Activated CD4-positive, alpha-beta T cell treated with anti-CD3 and anti-CD28 coated beads, Interleukin-2, amount 50 U/mL, for 24 hours (primary cell): ENCODE data around the gene CCDC191.

Experiments
- DNase-seq, 2 donors: peaks; one replicate each; pipeline ENCODE4 v3.0.0-alpha.2; 2020; ENCODE audit warnings: low read depth in 1 of 2, low spot score in 1 of 2

Gene CCDC191

DNA sequence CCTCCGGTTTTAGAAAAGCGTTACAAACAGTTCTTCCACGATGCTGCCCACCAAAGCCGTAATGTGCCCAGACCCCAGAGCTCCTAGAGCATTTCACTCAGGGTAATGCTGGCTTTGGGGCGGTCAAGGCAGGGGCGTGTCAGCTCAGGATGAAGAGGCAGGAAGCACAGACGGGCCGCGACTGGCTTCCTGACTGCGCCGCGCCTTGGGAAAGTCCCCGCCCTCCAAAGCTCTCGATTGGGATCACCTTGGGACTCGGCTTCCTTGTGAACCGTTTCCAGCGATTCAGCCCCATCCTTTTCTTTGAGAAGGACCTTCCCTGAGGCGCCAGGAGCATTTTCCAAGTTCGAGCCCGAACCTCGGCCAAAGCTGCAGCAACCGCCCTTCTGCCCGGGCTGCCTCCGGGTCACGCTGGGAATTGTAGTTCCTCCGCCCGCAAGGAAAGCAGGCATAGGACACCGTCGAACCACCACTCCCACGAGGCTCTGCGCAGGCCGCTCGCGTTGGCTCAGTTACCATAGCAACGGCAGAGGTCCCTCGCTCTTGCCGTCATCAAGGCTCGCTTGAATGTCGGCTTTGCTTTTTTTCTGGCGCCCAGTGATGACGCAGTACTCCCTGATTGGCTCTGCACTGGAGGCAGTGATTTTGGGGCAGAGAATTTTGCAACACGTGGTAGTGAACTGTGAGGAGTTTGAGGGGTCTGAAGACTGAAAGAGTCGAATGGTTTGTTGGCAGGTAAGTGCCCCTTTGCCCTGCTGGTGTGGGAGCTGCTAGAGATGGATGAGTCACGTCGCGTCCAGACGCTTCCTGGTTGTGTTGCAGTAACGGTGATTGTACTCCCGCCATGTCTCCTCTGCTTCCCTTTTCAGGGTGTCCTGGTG lies at the start of gene CCDC191, which contains the start of gene QTRT2:
TSS of gene CCDC191 (minus strand) at position 397 of the 881 bp plus-strand sequence. CDS start at position 337, 60 bp downstream.
TSS of gene QTRT2 (plus strand) at position 608 of the 881 bp plus-strand sequence. CDS start 8,521 bp downstream, outside the sequence.
- DNase-seq, result peak; percentile 96 to 99

- DNase-seq, result no peak
Observed at GRCh38 chr3:114104414-114104813, 48.1 kb upstream of the CCDC191 start.

DNA sequence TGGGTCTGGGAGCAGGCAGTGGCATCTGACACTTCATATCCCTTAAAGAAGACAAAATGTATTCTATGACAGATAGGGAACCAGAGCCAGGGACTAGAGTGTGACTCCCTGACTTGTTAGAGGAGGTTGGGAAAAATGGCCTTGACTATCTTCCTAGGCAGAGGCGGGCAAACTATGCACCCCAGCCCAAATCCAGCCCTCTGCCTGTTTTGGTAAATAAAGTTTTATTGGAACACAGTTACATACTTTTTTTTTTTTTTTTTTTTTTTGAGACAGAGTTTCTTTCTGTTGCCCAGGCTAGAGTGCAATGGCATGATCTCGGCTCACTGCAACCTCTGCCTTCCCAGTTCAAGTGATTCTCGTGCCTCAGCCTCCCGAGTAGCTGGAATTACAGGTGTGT lies 47.5 kb upstream of the CCDC191 start:
- DNase-seq, result no peak

GRCh38 chr3:114103181-114103580 lies 46.9 kb upstream of the CCDC191 start:
- DNase-seq, result no peak

- no peak for DNase-seq
Observed at GRCh38 chr3:114101101-114101500, 44.8 kb upstream of the CCDC191 start.

DNA sequence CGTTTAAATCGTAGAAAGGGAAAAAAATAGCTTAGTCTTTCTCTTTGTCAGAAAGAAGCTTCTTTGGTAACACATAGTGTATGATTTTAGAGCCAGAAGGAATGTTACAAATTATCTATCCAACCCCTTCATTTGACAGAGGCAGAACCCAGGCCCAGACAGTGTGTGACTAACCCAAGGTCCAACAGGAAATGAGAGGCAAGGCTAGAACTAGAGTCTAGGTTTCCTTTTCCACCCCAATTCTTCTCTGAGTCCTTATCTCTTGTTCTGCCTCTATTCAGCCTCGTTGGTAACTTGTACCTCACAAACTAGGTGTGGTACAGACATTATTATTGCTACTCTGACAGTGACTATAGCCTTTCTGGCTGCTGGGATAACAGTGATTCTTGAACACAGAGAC lies 39.5 kb upstream of the CCDC191 start:
- no peak for DNase-seq

DNA sequence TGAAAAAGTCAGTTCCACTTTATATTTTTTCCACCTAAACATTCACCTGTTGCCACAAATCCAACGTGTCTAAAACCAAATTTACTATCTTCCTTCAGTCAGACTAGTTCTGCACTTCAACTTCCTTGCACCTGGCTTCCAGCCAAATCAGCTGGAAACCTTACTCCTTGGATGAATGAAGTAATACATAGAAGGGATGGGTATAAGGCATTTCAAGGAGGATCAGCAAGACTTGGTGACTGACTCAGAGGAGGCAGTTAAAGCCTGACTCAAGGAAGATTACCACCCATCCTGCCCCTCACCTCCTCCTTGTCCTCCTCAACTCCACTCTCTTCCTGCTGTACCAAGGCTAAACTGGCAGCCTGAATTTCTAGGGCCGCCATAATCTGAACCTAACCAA lies 37.3 kb upstream of the CCDC191 start:
- no peak for DNase-seq

GRCh38 chr3:114093016-114093380 lies 36.7 kb upstream of the CCDC191 start:
- no peak for DNase-seq

DNA sequence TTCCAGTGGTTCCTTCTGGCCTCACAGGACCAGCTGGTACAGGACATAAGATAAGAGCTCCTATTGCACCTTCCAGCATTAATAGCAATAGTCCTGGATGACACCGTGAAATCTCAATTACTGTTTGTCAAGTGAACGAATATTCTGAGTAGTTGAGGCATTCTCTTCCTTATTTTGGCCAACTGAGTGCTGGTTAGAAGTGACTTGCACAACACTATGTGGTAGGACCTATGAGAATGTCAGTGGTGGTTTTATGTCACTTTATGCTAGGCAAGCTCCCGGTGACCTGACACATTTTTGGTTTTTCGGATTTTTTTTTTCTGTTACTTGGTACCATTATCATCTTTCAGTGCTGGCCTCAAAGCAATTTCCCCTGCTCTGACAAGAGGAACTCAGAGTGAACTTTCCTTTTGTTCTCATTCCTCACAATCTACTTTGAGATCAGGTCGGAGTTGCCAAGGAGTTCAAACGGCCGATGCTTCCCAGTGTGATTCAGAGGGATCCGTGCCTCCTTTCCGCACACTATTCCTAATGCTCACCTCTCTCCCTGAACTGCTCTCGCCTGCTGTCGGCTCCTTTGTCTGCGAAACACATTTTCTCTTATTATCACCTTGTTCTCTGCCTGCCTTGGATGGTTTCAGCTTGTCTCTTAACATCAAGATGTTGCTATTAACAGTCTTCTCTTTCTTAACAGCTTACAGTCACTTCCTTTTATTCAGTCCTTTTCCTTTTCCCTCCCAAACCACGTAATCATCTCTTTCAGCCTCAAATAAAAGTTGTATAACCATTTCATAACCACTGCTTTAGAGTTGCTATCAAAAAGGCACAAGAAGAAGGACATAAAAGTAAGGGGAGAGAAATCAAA lies 36.1 kb upstream of the CCDC191 start:
- DNase-seq, result no peak

- no peak for DNase-seq
Observed at GRCh38 chr3:114089675-114090074, 33.3 kb upstream of the CCDC191 start.

- no peak for DNase-seq
Observed at GRCh38 chr3:114086356-114086755, 30.0 kb upstream of the CCDC191 start.

GRCh38 chr3:114083112-114083511 lies 26.8 kb upstream of the CCDC191 start:
- DNase-seq, result no peak

DNA sequence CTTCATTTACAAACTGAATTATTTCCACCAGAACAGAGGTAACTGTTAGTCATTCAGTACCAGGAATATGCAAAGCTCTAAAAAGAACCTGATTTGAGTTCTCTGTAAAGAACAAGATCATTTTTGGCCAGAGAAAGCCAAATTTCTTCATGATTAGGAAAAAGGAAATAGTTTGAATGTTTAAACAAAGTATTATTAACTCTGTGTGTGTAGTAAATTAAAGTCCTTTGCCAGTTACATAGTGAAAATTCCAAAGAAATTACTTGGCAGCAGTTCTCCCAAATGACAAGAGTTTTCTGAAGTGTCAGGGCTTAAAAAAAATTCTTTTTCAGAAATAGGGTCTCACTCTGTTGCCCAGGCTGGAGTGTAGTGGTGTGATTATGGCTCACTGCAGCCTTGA lies 24.7 kb upstream of the CCDC191 start:
- DNase-seq, result no peak

GRCh38 chr3:114080201-114080600 lies 23.9 kb upstream of the CCDC191 start:
- DNase-seq, result no peak

GRCh38 chr3:114079761-114080160 lies 23.4 kb upstream of the CCDC191 start:
- no peak for DNase-seq

- DNase-seq, result no peak
Observed at GRCh38 chr3:114078126-114078525, 21.8 kb upstream of the CCDC191 start.

GRCh38 chr3:114076711-114077110 lies 20.4 kb upstream of the CCDC191 start:
- no peak for DNase-seq

DNA sequence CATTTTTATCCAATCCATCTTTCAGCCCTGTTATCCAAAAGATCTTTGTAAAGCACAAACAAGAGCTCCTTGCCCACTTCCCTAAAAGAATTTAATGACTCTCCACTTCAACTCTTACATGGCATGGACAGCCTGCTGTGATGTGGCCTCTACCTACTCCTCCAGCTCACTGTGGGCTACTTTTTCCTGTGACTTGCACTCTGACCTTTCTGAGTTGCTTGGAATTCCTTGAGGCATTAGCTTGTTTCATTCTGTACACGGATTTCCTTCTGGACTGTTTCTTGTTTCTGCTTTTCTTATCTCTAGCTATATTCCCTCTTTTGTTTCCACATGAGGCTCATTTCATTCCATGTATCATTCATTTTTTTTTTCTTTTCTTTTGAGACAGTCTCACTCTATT lies 15.5 kb upstream of the CCDC191 start:
- no peak for DNase-seq

DNA sequence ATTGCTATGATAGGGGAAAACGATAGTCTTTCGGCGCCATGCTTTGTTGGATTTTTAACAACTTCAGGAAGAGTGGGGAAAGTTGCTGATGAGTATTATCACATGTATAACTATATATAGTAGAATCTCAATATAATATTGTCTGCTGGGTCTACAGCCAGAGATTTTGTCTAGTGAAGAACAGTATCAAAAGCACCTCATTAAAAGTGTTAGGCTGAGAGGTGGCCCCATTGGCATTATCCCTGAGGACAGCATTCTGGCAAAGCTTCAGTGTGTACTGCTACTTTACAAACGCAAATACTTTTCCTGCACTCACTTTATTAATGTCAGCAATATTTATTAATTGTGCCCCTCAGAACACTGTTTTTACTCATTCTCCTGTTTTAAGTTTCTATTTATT lies 12.0 kb upstream of the CCDC191 start:
- no peak for DNase-seq

GRCh38 chr3:114067804-114068203 lies 11.5 kb upstream of the CCDC191 start:
- no peak for DNase-seq

GRCh38 chr3:114060906-114061655 lies 4.8 kb upstream of the CCDC191 start:
- DNase-seq, result no peak
